HEK293T (cell line): ENCODE measurements around the gene TGFB1I1.

Experiments used
- CTCF ChIA-PET: fragments of 350-600 bp; formaldehyde crosslinking; extraction: SDS; loops from one replicate; lab custom pipeline; 2021; ENCODE audit warnings: antibody characterized with exemption, inconsistent platforms; lab: Yijun Ruan, JAX
- POLR2A ChIA-PET: fragments of 350-600 bp; formaldehyde crosslinking; extraction: SDS; loops from one replicate; lab custom pipeline; 2020; ENCODE audit warnings: antibody characterized with exemption, inconsistent platforms; lab: Yijun Ruan, JAX
- DNase-seq: peaks from one replicate; pipeline ENCODE4 v3.0.0; 2012; ENCODE audit warnings: mixed read lengths; ENCODE audit errors: extremely low spot score
- ARNT ChIP-seq: fragments of 450-650 bp; IDR thresholded peaks from 2 replicates; pipeline ENCODE4 v1.6.1; 2017; ENCODE audit warnings: mild to moderate bottlenecking
- BHLHE40 ChIP-seq: fragments of 450-650 bp; IDR thresholded peaks from 2 replicates; pipeline ENCODE4 v1.6.1; 2016; ENCODE audit warnings: mild to moderate bottlenecking, moderate library complexity, borderline replicate concordance
- CTBP1 ChIP-seq: fragments of 450-650 bp; IDR thresholded peaks from 2 replicates; pipeline ENCODE4 v1.6.1; 2016; ENCODE audit warnings: borderline replicate concordance
- ELF4 ChIP-seq: fragments of 450-650 bp; IDR thresholded peaks from 2 replicates; pipeline ENCODE4 v1.6.1; 2017; ENCODE audit warnings: antibody characterized with exemption
- FOXA1 ChIP-seq: fragments of 450-650 bp; IDR thresholded peaks from 2 replicates; pipeline ENCODE4 v1.6.1; 2016; ENCODE audit warnings: mild to moderate bottlenecking
- FOXK2 ChIP-seq: fragments of 450-650 bp; IDR thresholded peaks from 2 replicates; pipeline ENCODE4 v1.6.1; 2016; ENCODE audit warnings: mild to moderate bottlenecking
- FOXM1 ChIP-seq: fragments of 450-650 bp; IDR thresholded peaks from 2 replicates; pipeline ENCODE4 v1.6.1; 2017; ENCODE audit warnings: mild to moderate bottlenecking, borderline replicate concordance
- HDGF ChIP-seq: fragments of 450-650 bp; IDR thresholded peaks from 2 replicates; pipeline ENCODE4 v1.6.1; 2017; ENCODE audit warnings: antibody characterized with exemption, borderline replicate concordance
- L3MBTL2 ChIP-seq: fragments of 450-650 bp; conservative IDR thresholded peaks from 2 replicates; pipeline ENCODE4 v1.6.1; 2016; ENCODE audit warnings: mild to moderate bottlenecking
- LEF1 ChIP-seq: fragments of 450-650 bp; IDR thresholded peaks from 2 replicates; pipeline ENCODE4 v1.6.1; 2017; ENCODE audit warnings: mild to moderate bottlenecking, borderline replicate concordance
- NFRKB ChIP-seq: fragments of 450-650 bp; IDR thresholded peaks from 2 replicates; pipeline ENCODE4 v1.6.1; 2016; ENCODE audit warnings: mild to moderate bottlenecking, moderate library complexity
- SP1 ChIP-seq: fragments of 450-650 bp; IDR thresholded peaks from 2 replicates; pipeline ENCODE4 v1.6.1; 2017
- SUZ12 ChIP-seq: fragments of 450-650 bp; IDR thresholded peaks from 2 replicates; pipeline ENCODE4 v1.6.1; 2016; ENCODE audit warnings: mild to moderate bottlenecking
- TARDBP ChIP-seq: fragments of 450-650 bp; IDR thresholded peaks from 2 replicates; pipeline ENCODE4 v1.6.1; 2016
- ZNF384 ChIP-seq: fragments of 450-650 bp; IDR thresholded peaks from 2 replicates; pipeline ENCODE4 v1.6.1; 2016
- TF ChIP-seq, protein P1 (sequence below): fragments of 450-650 bp; IDR thresholded peaks from 2 replicates; pipeline ENCODE4 v1.6.1; 2016

TGFB1I1 gene

DNA sequence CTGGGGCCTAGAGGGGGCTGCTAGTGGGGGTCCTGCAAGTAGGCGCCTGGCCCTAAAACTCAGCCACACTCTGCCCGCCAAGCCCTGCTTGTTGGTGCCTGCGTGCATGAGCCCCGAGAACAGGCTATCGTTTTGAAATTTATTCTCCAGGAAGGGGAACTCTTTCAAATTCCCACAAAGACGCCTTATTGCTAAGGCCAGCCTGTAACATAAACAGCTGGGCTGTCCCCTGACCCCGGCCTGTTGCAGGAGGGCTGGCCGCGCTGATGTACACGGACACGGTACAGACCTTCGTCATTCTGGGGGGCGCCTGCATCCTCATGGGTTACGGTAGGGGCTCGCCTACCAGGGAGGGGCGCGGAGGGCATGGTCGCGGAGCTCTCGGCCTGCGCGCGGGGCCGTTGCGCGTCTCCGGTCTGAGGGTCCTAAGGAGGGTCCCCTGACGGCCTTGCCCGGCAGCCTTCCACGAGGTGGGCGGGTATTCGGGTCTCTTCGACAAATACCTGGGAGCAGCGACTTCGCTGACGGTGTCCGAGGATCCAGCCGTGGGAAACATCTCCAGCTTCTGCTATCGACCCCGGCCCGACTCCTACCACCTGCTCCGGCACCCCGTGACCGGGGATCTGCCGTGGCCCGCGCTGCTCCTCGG lies 15.2 kb downstream of the TGFB1I1 start:
- no peak for DNase-seq
- CTCF ChIA-PET, result no interaction called here
- POLR2A ChIA-PET, result no interaction called here
- TF ChIP-seq L3MBTL2 (no peak), LEF1 (no peak), FOXM1 (no peak)

DNA sequence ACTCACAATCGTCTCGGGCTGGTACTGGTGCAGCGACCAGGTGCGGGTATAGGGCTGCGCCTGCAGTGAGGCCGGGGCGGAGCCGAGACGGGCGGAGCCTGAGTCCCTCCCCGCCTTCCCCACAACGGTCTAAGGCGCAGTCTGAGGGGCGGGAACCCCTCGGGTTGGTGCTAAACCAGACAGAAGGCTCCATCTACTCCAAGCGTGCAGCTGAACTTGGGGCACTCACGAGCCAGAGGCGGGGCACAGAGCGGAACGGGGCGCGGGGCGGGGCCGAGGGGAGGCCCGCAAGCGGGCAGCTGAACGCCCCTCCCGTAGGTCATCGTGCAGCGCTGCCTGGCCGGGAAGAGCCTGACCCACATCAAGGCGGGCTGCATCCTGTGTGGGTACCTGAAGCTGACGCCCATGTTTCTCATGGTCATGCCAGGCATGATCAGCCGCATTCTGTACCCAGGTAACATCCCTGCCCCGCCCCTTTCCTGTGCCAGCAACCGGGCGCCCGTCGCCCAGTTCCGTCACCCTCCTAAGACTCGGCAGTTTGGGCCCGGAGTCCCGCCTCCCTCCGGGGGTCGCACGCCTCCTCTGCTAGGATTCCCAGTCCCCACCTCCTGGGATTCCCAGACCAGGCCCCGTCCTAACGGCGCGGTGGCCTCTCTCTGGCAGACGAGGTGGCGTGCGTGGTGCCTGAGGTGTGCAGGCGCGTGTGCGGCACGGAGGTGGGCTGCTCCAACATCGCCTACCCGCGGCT lies 15.9 kb downstream of the TGFB1I1 start:
- ChIA-PET CTCF (no interaction called here), POLR2A (no interaction called here)
- no peak for TF ChIP-seq LEF1
- no peak for TF ChIP-seq ARNT
- no peak for TF ChIP-seq L3MBTL2
- TF ChIP-seq, protein P1, sequence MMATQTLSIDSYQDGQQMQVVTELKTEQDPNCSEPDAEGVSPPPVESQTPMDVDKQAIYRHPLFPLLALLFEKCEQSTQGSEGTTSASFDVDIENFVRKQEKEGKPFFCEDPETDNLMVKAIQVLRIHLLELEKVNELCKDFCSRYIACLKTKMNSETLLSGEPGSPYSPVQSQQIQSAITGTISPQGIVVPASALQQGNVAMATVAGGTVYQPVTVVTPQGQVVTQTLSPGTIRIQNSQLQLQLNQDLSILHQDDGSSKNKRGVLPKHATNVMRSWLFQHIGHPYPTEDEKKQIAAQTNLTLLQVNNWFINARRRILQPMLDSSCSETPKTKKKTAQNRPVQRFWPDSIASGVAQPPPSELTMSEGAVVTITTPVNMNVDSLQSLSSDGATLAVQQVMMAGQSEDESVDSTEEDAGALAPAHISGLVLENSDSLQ, result no peak
- TF ChIP-seq FOXA1, result no peak
- no peak for TF ChIP-seq CTBP1
- no peak for TF ChIP-seq FOXM1
- TF ChIP-seq ZNF384, result no peak
- no peak for TF ChIP-seq BHLHE40
- TF ChIP-seq TARDBP, result no peak
- no peak for TF ChIP-seq NFRKB
- no peak for TF ChIP-seq SP1
- no peak for TF ChIP-seq ELF4
- no peak for TF ChIP-seq FOXK2
- no peak for TF ChIP-seq HDGF
- no peak for TF ChIP-seq SUZ12
- no peak for DNase-seq

- CTCF ChIA-PET, result no interaction called here
- POLR2A ChIA-PET, result no interaction called here
Measured at GRCh38 chr16:31488468-31489297, 16.7 kb downstream of the TGFB1I1 start.

GRCh38 chr16:31489298-31489564 lies 17.3 kb downstream of the TGFB1I1 start:
- POLR2A ChIA-PET, result no interaction called here
- DNase-seq, result no peak
- TF ChIP-seq, protein P1, result no peak
- TF ChIP-seq NFRKB (no peak), ELF4 (no peak), L3MBTL2 (no peak), ARNT (no peak), FOXK2 (no peak), LEF1 (no peak), FOXA1 (no peak), SUZ12 (no peak), FOXM1 (no peak), SP1 (no peak), BHLHE40 (no peak), CTBP1 (no peak), HDGF (no peak), ZNF384 (no peak), TARDBP (no peak)
- CTCF ChIA-PET, result no interaction called here

More at GRCh38 chr16:31488468-31489297, 16.7 kb downstream of the TGFB1I1 start:
- DNase-seq, result no peak
- no peak for TF ChIP-seq L3MBTL2
- no peak for TF ChIP-seq BHLHE40
- TF ChIP-seq FOXK2, result no peak

GRCh38 chr16:31489616-31490584 lies 17.9 kb downstream of the TGFB1I1 start:
- TF ChIP-seq FOXM1 (no peak), LEF1 (no peak), SUZ12 (no peak), FOXA1 (no peak), CTBP1 (no peak), SP1 (no peak), ARNT (no peak), BHLHE40 (no peak), ELF4 (no peak), HDGF (no peak), ZNF384 (no peak), L3MBTL2 (no peak), TARDBP (no peak), FOXK2 (no peak), NFRKB (no peak)
- TF ChIP-seq, protein P1, result no peak
- ChIA-PET POLR2A (interaction anchor here (1.1 kb wide), 1 partner anchor 18 kb away, joined by 3 read pairs; the partner anchor contains the start of gene RUSF1), CTCF (no interaction called here)
- DNase-seq, result no peak
